ENCODE data around the gene SLC4A4.

GRCh38 chr4:71487344-71487920 is 148.6 kb downstream of the SLC4A4 start:
- TF ChIP-seq CTCF (IDR thresholded peaks at IDR 0.05) (no peak), POLR2AphosphoS5 (IDR thresholded peaks at IDR 0.05) (no peak), POLR2A (IDR thresholded peaks at IDR 0.05) (no peak)

All from suprapubic skin (tissue), 4 donors.